HepG2 (cell line): Measurements from ENCODE around the gene TIMM17A. TPM values are rescaled to one million over a fixed set of nuclear protein-coding genes. Genes with fewer than 3 reads are reported as not detected.

Experiments used
- AGO2 ChIP-seq: fragments of 200-400 bp; formaldehyde crosslinking; optimal IDR thresholded peaks from 2 replicates; pipeline ENCODE3; 2017; ENCODE audit warnings: mild to moderate bottlenecking, low read depth, low read length, moderate library complexity
- CC2D1A ChIP-seq: sonication (generic); formaldehyde crosslinking; IDR thresholded peaks from 2 replicates; pipeline ENCODE4 v1.8.1; 2023; ENCODE audit warnings: mild to moderate bottlenecking, missing genetic modification reagents
- DMAP1 ChIP-seq: IDR thresholded peaks from 2 replicates; pipeline ENCODE4 v1.6.1; 2016
- DNMT1 ChIP-seq: sonication (generic); formaldehyde crosslinking; IDR thresholded peaks from 2 replicates; pipeline ENCODE4 v1.5.1; 2020; ENCODE audit warnings: mild to moderate bottlenecking, missing genetic modification reagents
- DPF2 ChIP-seq: sonication (generic); formaldehyde crosslinking; IDR thresholded peaks from 2 replicates; pipeline ENCODE4 v1.4.0; 2020; ENCODE audit warnings: mild to moderate bottlenecking, low read depth, missing genetic modification reagents, borderline replicate concordance
- EZH2 ChIP-seq: conservative IDR thresholded peaks from 2 replicates; pipeline ENCODE4 v1.6.1; 2012; ENCODE audit warnings: mild to moderate bottlenecking, low read depth, low read length, moderate library complexity
- FOXA1 ChIP-seq, 2 experiments: fragments of 450-650 bp in 1 of 2; sonication (generic) in 1 of 2; formaldehyde crosslinking in 1 of 2; IDR thresholded peaks; 2 replicates each; pipeline versions ENCODE4 v1.4.0 to v1.6.1; 2016 to 2020; ENCODE audit warnings: missing genetic modification reagents in 1 of 2
- HMGA1 ChIP-seq: sonication (generic); formaldehyde crosslinking; conservative IDR thresholded peaks from 2 replicates; pipeline ENCODE4 v1.4.0; 2020; ENCODE audit warnings: missing genetic modification reagents
- HNF4A ChIP-seq: sonication (generic); formaldehyde crosslinking; IDR thresholded peaks from 2 replicates; pipeline ENCODE4 v1.4.0; 2020; ENCODE audit warnings: missing genetic modification reagents
- JDP2 ChIP-seq: sonication (generic); formaldehyde crosslinking; IDR thresholded peaks from 2 replicates; pipeline ENCODE4 v1.8.1; 2022; ENCODE audit warnings: missing genetic modification reagents, borderline replicate concordance
- LCORL ChIP-seq, 2 experiments: fragments of 450-650 bp in 1 of 2; sonication (generic) in 1 of 2; formaldehyde crosslinking in 1 of 2; IDR thresholded peaks; 2 replicates each; pipeline versions ENCODE4 v1.5.0 to v1.6.1; 2017 to 2020; ENCODE audit warnings: antibody characterized with exemption in 1 of 2, missing genetic modification reagents in 1 of 2
- RAD21 ChIP-seq: fragments of 450-650 bp; formaldehyde crosslinking; IDR thresholded peaks from 2 replicates; pipeline ENCODE4 v1.5.0; 2020; ENCODE audit warnings: mild to moderate bottlenecking
- TCF7 ChIP-seq: sonication (generic); IDR thresholded peaks from 2 replicates; pipeline ENCODE4 v1.6.1; 2016; ENCODE audit warnings: antibody characterized with exemption, low read depth
- TEAD3 ChIP-seq: optimal IDR thresholded peaks from 2 replicates; pipeline ENCODE3; 2016; ENCODE audit warnings: borderline replicate concordance
- ZFY ChIP-seq: sonication (generic); formaldehyde crosslinking; IDR thresholded peaks from 2 replicates; pipeline ENCODE4 v1.4.0; 2020; ENCODE audit warnings: missing genetic modification reagents
- ZNF296 ChIP-seq: sonication (generic); formaldehyde crosslinking; conservative IDR thresholded peaks from 2 replicates; pipeline ENCODE4 v1.5.0; 2020; ENCODE audit warnings: mild to moderate bottlenecking, missing genetic modification reagents
- polyA plus RNA-seq, 8 experiments: library from polyadenylated mRNA; depleted of rRNA in 3 of 8; stranded (reverse) in 7 of 8; unstranded in 1 of 8; fragments of >200 nt; fragmentation: Illumina TruSeq in 4 of 8; extraction: Trizol in 4 of 8; gene quantifications; 2 replicates each; pipeline versions ENCODE4 v1.2.1 to v1.2.3, GENCODE V29; 2011 to 2016; ENCODE audit warnings: low read depth in 4 of 8, missing spikeins in 1 of 8, mixed read lengths in 1 of 8; ENCODE audit not compliant: insufficient read depth in 1 of 8
- total RNA-seq, 5 experiments: library from RNA; depleted of rRNA; stranded (reverse); fragments of >200 nt; fragmentation: Illumina TruSeq; extraction: Trizol; gene quantifications; 2 replicates each; pipeline ENCODE4 v1.2.3, GENCODE V29; 2016; ENCODE audit warnings: low read depth in 1 of 5
- TF ChIP-seq, protein P1 (sequence below): sonication (generic); formaldehyde crosslinking; IDR thresholded peaks from 2 replicates; pipeline ENCODE4 v1.4.0; 2020; ENCODE audit warnings: missing genetic modification reagents
- TF ChIP-seq, protein P2 (sequence below): sonication (generic); formaldehyde crosslinking; IDR thresholded peaks from 2 replicates; pipeline ENCODE4 v1.8.0; 2022; ENCODE audit warnings: missing genetic modification reagents, mild to moderate bottlenecking, inconsistent platforms, borderline replicate concordance
- TF ChIP-seq, protein P3 (sequence below): sonication (generic); formaldehyde crosslinking; IDR thresholded peaks from 2 replicates; pipeline ENCODE4 v1.4.0; 2020; ENCODE audit warnings: missing genetic modification reagents
- TF ChIP-seq, protein P4 (sequence below): sonication (generic); formaldehyde crosslinking; IDR thresholded peaks from 2 replicates; pipeline ENCODE4 v1.4.0; 2020; ENCODE audit warnings: missing genetic modification reagents, borderline replicate concordance

The TIMM17A gene
- total and polyA plus RNA-seq, 2 of the 13 experiments (the other 11 are each of a cell fraction or from before 2014, with no cell fraction given): 50.8 to 97.8 TPM

DNA sequence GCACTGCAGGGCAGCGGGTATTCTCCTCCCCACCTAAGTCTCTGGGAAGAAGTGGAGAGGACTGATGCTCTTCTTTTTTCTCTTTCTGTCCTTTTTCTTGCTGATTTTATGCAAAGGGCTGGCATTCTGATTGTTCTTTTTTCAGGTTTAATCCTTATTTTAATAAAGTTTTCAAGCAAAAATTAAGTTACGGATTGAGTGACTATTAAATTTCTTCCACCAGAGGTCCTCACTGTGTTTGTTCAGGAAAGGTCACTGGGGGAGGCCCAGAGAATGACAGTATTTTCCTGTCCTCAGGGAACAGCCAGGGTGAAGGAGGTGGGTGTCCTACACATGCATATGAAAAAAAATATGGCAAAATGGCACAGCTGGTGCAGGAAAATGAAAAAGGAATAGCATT lies 50.7 kb downstream of the TIMM17A start (continued):
- TF ChIP-seq, protein P1, sequence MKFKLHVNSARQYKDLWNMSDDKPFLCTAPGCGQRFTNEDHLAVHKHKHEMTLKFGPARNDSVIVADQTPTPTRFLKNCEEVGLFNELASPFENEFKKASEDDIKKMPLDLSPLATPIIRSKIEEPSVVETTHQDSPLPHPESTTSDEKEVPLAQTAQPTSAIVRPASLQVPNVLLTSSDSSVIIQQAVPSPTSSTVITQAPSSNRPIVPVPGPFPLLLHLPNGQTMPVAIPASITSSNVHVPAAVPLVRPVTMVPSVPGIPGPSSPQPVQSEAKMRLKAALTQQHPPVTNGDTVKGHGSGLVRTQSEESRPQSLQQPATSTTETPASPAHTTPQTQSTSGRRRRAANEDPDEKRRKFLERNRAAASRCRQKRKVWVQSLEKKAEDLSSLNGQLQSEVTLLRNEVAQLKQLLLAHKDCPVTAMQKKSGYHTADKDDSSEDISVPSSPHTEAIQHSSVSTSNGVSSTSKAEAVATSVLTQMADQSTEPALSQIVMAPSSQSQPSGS: no peak
- TF ChIP-seq ZFY: peak; percentile 38; the same call in 1 of the 2 replicates
- no peak for TF ChIP-seq DPF2 (CRISPR knock-in tag)
- TF ChIP-seq JDP2 (CRISPR knock-in tag): no peak
- no peak for TF ChIP-seq LCORL (IDR thresholded peaks at IDR 0.05)
- TF ChIP-seq LCORL (CRISPR knock-in tag; IDR thresholded peaks at IDR 0.05): no peak
- no peak for TF ChIP-seq ZNF296 (CRISPR knock-in tag)
- no peak for TF ChIP-seq EZH2
- TF ChIP-seq, protein P2, sequence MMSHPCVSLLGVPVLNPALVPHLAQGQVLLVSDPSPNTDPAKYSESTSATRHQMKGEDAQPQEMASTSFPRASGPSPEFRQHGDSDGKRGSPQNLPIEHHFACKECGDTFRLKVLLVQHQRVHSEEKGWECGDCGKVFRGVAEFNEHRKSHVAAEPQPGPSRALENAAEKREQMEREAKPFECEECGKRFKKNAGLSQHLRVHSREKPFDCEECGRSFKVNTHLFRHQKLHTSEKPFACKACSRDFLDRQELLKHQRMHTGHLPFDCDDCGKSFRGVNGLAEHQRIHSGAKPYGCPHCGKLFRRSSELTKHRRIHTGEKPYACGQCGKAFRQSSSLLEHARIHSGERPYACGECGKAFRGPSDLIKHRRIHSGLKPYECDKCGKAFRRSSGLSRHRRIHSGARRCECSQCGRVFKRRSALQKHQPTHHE (CRISPR knock-in tag): no peak
- TF ChIP-seq AGO2: no peak
- TF ChIP-seq, protein P3, sequence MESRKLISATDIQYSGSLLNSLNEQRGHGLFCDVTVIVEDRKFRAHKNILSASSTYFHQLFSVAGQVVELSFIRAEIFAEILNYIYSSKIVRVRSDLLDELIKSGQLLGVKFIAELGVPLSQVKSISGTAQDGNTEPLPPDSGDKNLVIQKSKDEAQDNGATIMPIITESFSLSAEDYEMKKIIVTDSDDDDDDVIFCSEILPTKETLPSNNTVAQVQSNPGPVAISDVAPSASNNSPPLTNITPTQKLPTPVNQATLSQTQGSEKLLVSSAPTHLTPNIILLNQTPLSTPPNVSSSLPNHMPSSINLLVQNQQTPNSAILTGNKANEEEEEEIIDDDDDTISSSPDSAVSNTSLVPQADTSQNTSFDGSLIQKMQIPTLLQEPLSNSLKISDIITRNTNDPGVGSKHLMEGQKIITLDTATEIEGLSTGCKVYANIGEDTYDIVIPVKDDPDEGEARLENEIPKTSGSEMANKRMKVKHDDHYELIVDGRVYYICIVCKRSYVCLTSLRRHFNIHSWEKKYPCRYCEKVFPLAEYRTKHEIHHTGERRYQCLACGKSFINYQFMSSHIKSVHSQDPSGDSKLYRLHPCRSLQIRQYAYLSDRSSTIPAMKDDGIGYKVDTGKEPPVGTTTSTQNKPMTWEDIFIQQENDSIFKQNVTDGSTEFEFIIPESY: peak; percentile 35; the same call in 1 of the 2 replicates
- TF ChIP-seq RAD21 (CRISPR knock-in tag): peak; percentile 39; the same call in 1 of the 2 replicates
- TF ChIP-seq CC2D1A (CRISPR knock-in tag): no peak
- no peak for TF ChIP-seq TCF7
- TF ChIP-seq HMGA1: no peak
- TF ChIP-seq HNF4A (CRISPR knock-in tag): no peak
- no peak for TF ChIP-seq DMAP1 (CRISPR knock-in tag)
- peak; percentile 97 for TF ChIP-seq TEAD3 (CRISPR knock-in tag)
- TF ChIP-seq, protein P4, sequence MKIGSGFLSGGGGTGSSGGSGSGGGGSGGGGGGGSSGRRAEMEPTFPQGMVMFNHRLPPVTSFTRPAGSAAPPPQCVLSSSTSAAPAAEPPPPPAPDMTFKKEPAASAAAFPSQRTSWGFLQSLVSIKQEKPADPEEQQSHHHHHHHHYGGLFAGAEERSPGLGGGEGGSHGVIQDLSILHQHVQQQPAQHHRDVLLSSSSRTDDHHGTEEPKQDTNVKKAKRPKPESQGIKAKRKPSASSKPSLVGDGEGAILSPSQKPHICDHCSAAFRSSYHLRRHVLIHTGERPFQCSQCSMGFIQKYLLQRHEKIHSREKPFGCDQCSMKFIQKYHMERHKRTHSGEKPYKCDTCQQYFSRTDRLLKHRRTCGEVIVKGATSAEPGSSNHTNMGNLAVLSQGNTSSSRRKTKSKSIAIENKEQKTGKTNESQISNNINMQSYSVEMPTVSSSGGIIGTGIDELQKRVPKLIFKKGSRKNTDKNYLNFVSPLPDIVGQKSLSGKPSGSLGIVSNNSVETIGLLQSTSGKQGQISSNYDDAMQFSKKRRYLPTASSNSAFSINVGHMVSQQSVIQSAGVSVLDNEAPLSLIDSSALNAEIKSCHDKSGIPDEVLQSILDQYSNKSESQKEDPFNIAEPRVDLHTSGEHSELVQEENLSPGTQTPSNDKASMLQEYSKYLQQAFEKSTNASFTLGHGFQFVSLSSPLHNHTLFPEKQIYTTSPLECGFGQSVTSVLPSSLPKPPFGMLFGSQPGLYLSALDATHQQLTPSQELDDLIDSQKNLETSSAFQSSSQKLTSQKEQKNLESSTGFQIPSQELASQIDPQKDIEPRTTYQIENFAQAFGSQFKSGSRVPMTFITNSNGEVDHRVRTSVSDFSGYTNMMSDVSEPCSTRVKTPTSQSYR (CRISPR knock-in tag): no peak
- TF ChIP-seq DNMT1 (CRISPR knock-in tag): no peak
- TF ChIP-seq FOXA1 (IDR thresholded peaks at IDR 0.05): no peak
- TF ChIP-seq FOXA1 (CRISPR knock-in tag; IDR thresholded peaks at IDR 0.05): peak; percentile 25; the same call in 1 of the 2 replicates
